Esophagus (tissue), 2 donors: ENCODE results near the gene DGUOK. TPM values are rescaled to one million over a fixed set of nuclear protein-coding genes. Genes with fewer than 3 reads are reported as not detected.
A peak's percentile ranks its signal among the peaks of the same experiment; 100 is the strongest.

Experiments
- H3K27ac ChIP-seq, 2 donors: one replicate each; pipeline ENCODE4 v1.5.1; 2013; ENCODE audit warnings: low read depth in 2 of 2, mild to moderate bottlenecking in 2 of 2, inconsistent platforms in 1 of 2, low read length in 1 of 2, moderate library complexity in 1 of 2
- H3K27me3 ChIP-seq, 2 donors: one replicate each; pipeline ENCODE4 v1.6.1; 2013; ENCODE audit warnings: low read length in 2 of 2, control low read depth in 1 of 2, mild to moderate bottlenecking in 1 of 2; ENCODE audit not compliant: insufficient read depth in 2 of 2, control insufficient read depth in 1 of 2
- H3K36me3 ChIP-seq, 2 donors: one replicate each; pipeline ENCODE4 v1.6.1; 2013; ENCODE audit warnings: low read length in 1 of 2; ENCODE audit not compliant: control insufficient read depth in 2 of 2, insufficient read depth in 2 of 2
- H3K4me1 ChIP-seq, 2 donors: one replicate each; pipeline ENCODE4 v1.6.1; 2013; ENCODE audit warnings: low read length in 1 of 2; ENCODE audit not compliant: control insufficient read depth in 2 of 2, insufficient read depth in 2 of 2
- H3K4me3 ChIP-seq, 2 donors: one replicate each; pipeline ENCODE4 v1.5.1; 2013; ENCODE audit warnings: low read length in 2 of 2, mild to moderate bottlenecking in 2 of 2, low read depth in 1 of 2, moderate library complexity in 1 of 2
- H3K9me3 ChIP-seq, 2 donors: one replicate each; pipeline ENCODE4 v1.6.1; 2013; ENCODE audit warnings: mild to moderate bottlenecking in 2 of 2, low read depth in 1 of 2, low read length in 1 of 2, moderate library complexity in 1 of 2; ENCODE audit not compliant: control insufficient read depth in 2 of 2, insufficient read depth in 1 of 2
- WGBS, 2 donors: extraction: QIAGEN DNeasy Blood & Tissue Kit; methylation state at CpG; one replicate each; pipeline ENCODE4 v1.1.7; 2013; 5-methylcytosine and 5-hydroxymethylcytosine counted together
- polyA plus RNA-seq, 2 donors: library from polyadenylated mRNA; stranded (reverse); fragments of 200-250 nt; gene quantifications; one replicate each; pipeline ENCODE4 v1.2.3, GENCODE V29; 2013
- donor health status: healthy with polysubstance abuse.
- donor health status: Bipolar disorder and iron deficiency.

The DGUOK gene
- polyA plus RNA-seq, 2 donors = 42.8 to 45.6 TPM

- Histone ChIP-seq H3K9me3 (no peaks in the 10 kb centered on the region), H3K27ac (no peak overlapping the region), H3K36me3 (peaks cover 4 to 6% of the 10 kb centered on the region in 2 donors), H3K4me1 (no peaks in the 10 kb centered on the region), H3K27me3 (no peaks in the 10 kb centered on the region), H3K4me3 (no peak overlapping the region)
- WGBS, 2 donors = 74 to 91% methylated on average over 5 of the region's 5 CpGs
Observed at GRCh38 chr2:73962798-73963197, 36.1 kb downstream of the DGUOK start.

GRCh38 chr2:73963385-73964120 is 36.9 kb downstream of the DGUOK start:
- no peak overlapping the region for H3K27ac ChIP-seq
- H3K27me3 ChIP-seq = no peaks in the 10 kb centered on the region
- 77 to 79% methylated on average over 13 of the region's 13 CpGs for WGBS, 2 donors
- peaks cover 1 to 6% of the 10 kb centered on the region in 2 donors for H3K36me3 ChIP-seq
- no peaks in the 10 kb centered on the region for H3K4me1 ChIP-seq
- H3K9me3 ChIP-seq = no peaks in the 10 kb centered on the region
- no peak overlapping the region for H3K4me3 ChIP-seq

GRCh38 chr2:73964223-73964622 is 37.5 kb downstream of the DGUOK start:
- peaks cover 0 to 2% of the 10 kb centered on the region in 2 donors for H3K36me3 ChIP-seq
- 77 to 85% methylated on average over 2 of the region's 2 CpGs for WGBS, 2 donors
- H3K9me3 ChIP-seq = no peaks in the 10 kb centered on the region
- H3K27me3 ChIP-seq = no peaks in the 10 kb centered on the region
- no peak overlapping the region for H3K4me3 ChIP-seq
- H3K4me1 ChIP-seq = no peaks in the 10 kb centered on the region
- no peak overlapping the region for H3K27ac ChIP-seq

- H3K36me3 ChIP-seq = no peaks in the 10 kb centered on the region
- no peak overlapping the region for H3K27ac ChIP-seq
- 91 to 96% methylated on average over 3 of the region's 3 CpGs for WGBS, 2 donors
- H3K4me1 ChIP-seq = no peaks in the 10 kb centered on the region
- no peaks in the 10 kb centered on the region for H3K27me3 ChIP-seq
- no peaks in the 10 kb centered on the region for H3K9me3 ChIP-seq
- H3K4me3 ChIP-seq = no peak overlapping the region
Observed at GRCh38 chr2:73965053-73965452, 38.4 kb downstream of the DGUOK start.

GRCh38 chr2:73968357-73968937 is 41.8 kb downstream of the DGUOK start:
- H3K27me3 ChIP-seq = no peaks in the 10 kb centered on the region
- no peak overlapping the region for H3K27ac ChIP-seq
- H3K4me1 ChIP-seq = peaks cover 8% of the 10 kb centered on the region in 2 donors
- H3K36me3 ChIP-seq = no peaks in the 10 kb centered on the region
- 87 to 91% methylated on average over 7 to 8 of the region's 8 CpGs for WGBS, 2 donors
- H3K9me3 ChIP-seq = no peaks in the 10 kb centered on the region
- H3K4me3 ChIP-seq = no peak overlapping the region

- WGBS, 2 donors = 85 to 88% methylated on average over 4 of the region's 4 CpGs
- H3K4me1 ChIP-seq = peaks cover 8% of the 10 kb centered on the region in 2 donors
- H3K4me3 ChIP-seq = no peak overlapping the region
- H3K9me3 ChIP-seq = no peaks in the 10 kb centered on the region
- no peaks in the 10 kb centered on the region for H3K27me3 ChIP-seq
- no peaks in the 10 kb centered on the region for H3K36me3 ChIP-seq
- H3K27ac ChIP-seq = no peak overlapping the region
Observed at GRCh38 chr2:73969356-73969755, 42.7 kb downstream of the DGUOK start.

- Histone ChIP-seq H3K27ac (peak overlapping the region in 1 of 2 donors; percentile 35), H3K27me3 (no peaks in the 10 kb centered on the region), H3K9me3 (no peaks in the 10 kb centered on the region), H3K4me1 (peaks cover 8% of the 10 kb centered on the region in 2 donors), H3K36me3 (no peaks in the 10 kb centered on the region), H3K4me3 (no peak overlapping the region)
- 80 to 84% methylated on average over 6 of the region's 6 CpGs for WGBS, 2 donors
Observed at GRCh38 chr2:73970141-73970803, 43.6 kb downstream of the DGUOK start.

- Histone ChIP-seq H3K27ac (peak overlapping the region in 1 of 2 donors; percentile 35), H3K4me3 (no peak overlapping the region), H3K9me3 (no peaks in the 10 kb centered on the region), H3K4me1 (peaks cover 8% of the 10 kb centered on the region in 2 donors), H3K27me3 (no peaks in the 10 kb centered on the region), H3K36me3 (no peaks in the 10 kb centered on the region)
- WGBS, 2 donors = 38 to 49% methylated on average over 7 of the region's 7 CpGs
Observed at GRCh38 chr2:73970850-73971471, 44.3 kb downstream of the DGUOK start.

GRCh38 chr2:73971722-73972121 is 45.0 kb downstream of the DGUOK start:
- peaks cover 8% of the 10 kb centered on the region in 2 donors for H3K4me1 ChIP-seq
- WGBS, 2 donors = 59 to 64% methylated on average over 3 of the region's 3 CpGs
- no peak overlapping the region for H3K4me3 ChIP-seq
- no peaks in the 10 kb centered on the region for H3K27me3 ChIP-seq
- no peak overlapping the region for H3K27ac ChIP-seq
- H3K9me3 ChIP-seq = no peaks in the 10 kb centered on the region
- H3K36me3 ChIP-seq = no peaks in the 10 kb centered on the region
